Ascending aorta (tissue), 2 donors: ENCODE results near the gene CEP78. TPM values are rescaled to one million over a fixed set of nuclear protein-coding genes. Genes with fewer than 3 reads are reported as not detected.

Experiments used
- DNase-seq, 2 donors: peaks; one replicate each; pipeline ENCODE4 v3.0.0-alpha.2; 2019; ENCODE audit warnings: low spot score in 2 of 2
- H3K27ac ChIP-seq, 2 donors: fragments of 200-600 bp; sonication (generic); one replicate each; pipeline ENCODE4 v1.5.1; 2016 to 2017; ENCODE audit warnings: mild to moderate bottlenecking in 1 of 2
- H3K27me3 ChIP-seq: fragments of 200-600 bp; sonication (generic); one replicate; pipeline ENCODE4 v1.5.1; 2017
- H3K36me3 ChIP-seq, 2 donors: fragments of 200-600 bp; sonication (generic); one replicate each; pipeline ENCODE4 v1.5.1; 2016
- H3K4me1 ChIP-seq, 2 donors: fragments of 200-600 bp; sonication (generic); one replicate each; pipeline ENCODE4 v1.5.1; 2016 to 2017; ENCODE audit warnings: mild to moderate bottlenecking in 1 of 2
- H3K4me3 ChIP-seq, 2 donors: fragments of 200-600 bp; sonication (generic); one replicate each; pipeline ENCODE4 v1.5.1; 2016 to 2017; ENCODE audit warnings: mild to moderate bottlenecking in 1 of 2
- H3K9me3 ChIP-seq, 2 donors: fragments of 200-600 bp; sonication (generic); one replicate each; pipeline ENCODE4 v1.5.1; 2016
- CTCF ChIP-seq, 3 experiments: fragments of 200-600 bp in 2 of 3; fragments of 450-650 bp in 1 of 3; sonication (generic) in 2 of 3; IDR thresholded peaks; one replicate each; pipeline ENCODE4 v1.5.1; 2016 to 2019; ENCODE audit warnings: antibody characterized with exemption in 3 of 3, mild to moderate bottlenecking in 1 of 3, moderate library complexity in 1 of 3
- intact Hi-C: fragments of 100-400 bp; cut with DNase I; formaldehyde crosslinking; loops from one replicate; pipeline ENCODE4 v1.15.1; 2023
- total RNA-seq: library from RNA; depleted of rRNA; stranded (reverse); fragments of >200 nt; gene quantifications from one replicate; pipeline ENCODE4 v1.1.0, GENCODE V29; 2016

The CEP78 gene
- total RNA-seq, 1 donor from 2014 or later, result 19.8 TPM

GRCh38 chr9:78262655-78263054, 26.8 kb downstream of the CEP78 start:
- intact Hi-C loops, result no loop called here
- H3K36me3 ChIP-seq, result peaks cover 2 to 17% of the 10 kb centered on the region in 2 donors
- H3K4me3 ChIP-seq, result no peak overlapping the region
- H3K9me3 ChIP-seq, result no peaks in the 10 kb centered on the region
- H3K27me3 ChIP-seq, result no peaks in the 10 kb centered on the region
- no peak overlapping the region for H3K27ac ChIP-seq
- DNase-seq, result no peak
- TF ChIP-seq CTCF (IDR thresholded peaks at IDR 0.05), result no peak
- H3K4me1 ChIP-seq, result no peaks in the 10 kb centered on the region

GRCh38 chr9:78267889-78268288, 32.0 kb downstream of the CEP78 start:
- Histone ChIP-seq H3K27me3 (no peaks in the 10 kb centered on the region), H3K4me3 (no peak overlapping the region), H3K27ac (no peak overlapping the region), H3K36me3 (peaks cover 3 to 34% of the 10 kb centered on the region in 2 donors), H3K4me1 (no peaks in the 10 kb centered on the region), H3K9me3 (no peaks in the 10 kb centered on the region)
- TF ChIP-seq CTCF (IDR thresholded peaks at IDR 0.05), result no peak
- DNase-seq, result no peak
- intact Hi-C loops, result no loop called here

- intact Hi-C loops, result no loop called here
- Histone ChIP-seq H3K27ac (no peak overlapping the region), H3K36me3 (peaks cover 3 to 34% of the 10 kb centered on the region in 2 donors)
These were observed 33.9 kb downstream of the CEP78 start for GRCh38 chr9:78269784-78270183.

GRCh38 chr9:78272307-78272706, 36.4 kb downstream of the CEP78 start:
- TF ChIP-seq CTCF (IDR thresholded peaks at IDR 0.05), result no peak
- DNase-seq, result no peak
- Histone ChIP-seq H3K4me3 (no peak overlapping the region), H3K27me3 (no peaks in the 10 kb centered on the region), H3K9me3 (no peaks in the 10 kb centered on the region), H3K27ac (no peak overlapping the region), H3K36me3 (peaks cover 3 to 21% of the 10 kb centered on the region in 2 donors), H3K4me1 (no peaks in the 10 kb centered on the region)
- intact Hi-C loops, result no loop called here

More at GRCh38 chr9:78269784-78270183, 33.9 kb downstream of the CEP78 start:
- Histone ChIP-seq H3K27me3 (no peaks in the 10 kb centered on the region), H3K9me3 (no peaks in the 10 kb centered on the region), H3K4me1 (no peaks in the 10 kb centered on the region), H3K4me3 (no peak overlapping the region)
- TF ChIP-seq CTCF (IDR thresholded peaks at IDR 0.05), result no peak
- no peak for DNase-seq

- intact Hi-C loops, result no loop called here
- DNase-seq, result no peak
- TF ChIP-seq CTCF (IDR thresholded peaks at IDR 0.05), result no peak
- no peak overlapping the region for H3K27ac ChIP-seq
- H3K36me3 ChIP-seq, result peaks cover 0 to 10% of the 10 kb centered on the region in 2 donors
- no peak overlapping the region for H3K4me3 ChIP-seq
- H3K9me3 ChIP-seq, result no peaks in the 10 kb centered on the region
- no peaks in the 10 kb centered on the region for H3K27me3 ChIP-seq
- H3K4me1 ChIP-seq, result no peaks in the 10 kb centered on the region
These were observed 37.9 kb downstream of the CEP78 start for GRCh38 chr9:78273761-78274160.

- intact Hi-C loops, result no loop called here
- no peak for TF ChIP-seq CTCF (IDR thresholded peaks at IDR 0.05)
- H3K27me3 ChIP-seq, result no peaks in the 10 kb centered on the region
- no peak overlapping the region for H3K27ac ChIP-seq
- no peak for DNase-seq
- H3K9me3 ChIP-seq, result no peaks in the 10 kb centered on the region
- no peaks in the 10 kb centered on the region for H3K36me3 ChIP-seq
- no peak overlapping the region for H3K4me3 ChIP-seq
- peaks cover 0 to 3% of the 10 kb centered on the region in 2 donors for H3K4me1 ChIP-seq
These were observed 42.4 kb downstream of the CEP78 start for GRCh38 chr9:78278177-78278777.
